DND-41 (cell line): Measurements from ENCODE around the gene LRRN4CL.
A peak's percentile ranks its signal among the peaks of the same experiment; 100 is the strongest.

ENCODE experiments used
- ATAC-seq: fragments of 200-7000 bp; cut with Tn5 transposase; 3 replicates; pipeline ENCODE4 v1.9.1; 2021; ENCODE audit warnings: low read depth; ENCODE audit not compliant: insufficient read depth
- DNase-seq: peaks from one replicate; pipeline ENCODE4 v3.0.0-alpha.2; 2020
- H2AFZ ChIP-seq: 2 replicates; pipeline ENCODE4 v1.6.0; 2012; ENCODE audit warnings: low read depth, low read length
- H3K27ac ChIP-seq: 2 replicates; pipeline ENCODE4 v1.5.1; 2012; ENCODE audit warnings: low read length, inconsistent platforms
- H3K27me3 ChIP-seq: fragments of 200-600 bp; sonication (generic); 2 replicates; pipeline ENCODE4 v1.6.0; 2012; ENCODE audit warnings: low read length, mild to moderate bottlenecking, inconsistent platforms; ENCODE audit not compliant: insufficient read depth, poor library complexity
- H3K36me3 ChIP-seq: 2 replicates; pipeline ENCODE4 v1.5.1; 2012; ENCODE audit warnings: low read length, inconsistent platforms; ENCODE audit not compliant: insufficient read depth
- H3K4me1 ChIP-seq: 2 replicates; pipeline ENCODE4 v1.5.1; 2012; ENCODE audit warnings: mild to moderate bottlenecking, low read length; ENCODE audit not compliant: insufficient read depth
- H3K4me2 ChIP-seq: 2 replicates; pipeline ENCODE4 v1.6.0; 2012; ENCODE audit warnings: mild to moderate bottlenecking, moderate library complexity, low read length, inconsistent platforms; ENCODE audit not compliant: insufficient read depth
- H3K4me3 ChIP-seq, 2 experiments: fragments of 200-600 bp in 1 of 2; shearing (Covaris generic) in 1 of 2; 2 replicates each; pipeline ENCODE4 v1.5.1; 2012 to 2016; ENCODE audit warnings: inconsistent platforms in 2 of 2, low read length in 2 of 2, mild to moderate bottlenecking in 2 of 2, low read depth in 1 of 2, moderate library complexity in 1 of 2
- H3K79me2 ChIP-seq: 2 replicates; pipeline ENCODE4 v1.6.0; 2012; ENCODE audit warnings: low read length, inconsistent platforms; ENCODE audit not compliant: insufficient read depth
- H3K9ac ChIP-seq: 2 replicates; pipeline ENCODE4 v1.6.0; 2012; ENCODE audit warnings: low read depth, mild to moderate bottlenecking, inconsistent platforms, low read length, moderate library complexity
- H3K9me3 ChIP-seq: 2 replicates; pipeline ENCODE4 v1.5.1; 2012; ENCODE audit warnings: low read length, moderate library complexity, mild to moderate bottlenecking, inconsistent platforms; ENCODE audit not compliant: insufficient read depth, severe bottlenecking
- H4K20me1 ChIP-seq: 2 replicates; pipeline ENCODE4 v1.6.0; 2012; ENCODE audit warnings: low read length; ENCODE audit not compliant: insufficient read depth
- CTCF ChIP-seq: IDR thresholded peaks from 2 replicates; pipeline ENCODE4 v1.5.1; 2012; ENCODE audit warnings: borderline replicate concordance, low read length, moderate library complexity, mild to moderate bottlenecking; ENCODE audit not compliant: poor library complexity, severe bottlenecking; ENCODE audit errors: extremely low read depth
- EZH2 ChIP-seq: IDR thresholded peaks from 3 replicates; pipeline ENCODE4 v1.6.1; 2012; ENCODE audit warnings: borderline replicate concordance, low read depth, mild to moderate bottlenecking, moderate library complexity, low read length, inconsistent platforms; ENCODE audit not compliant: severe bottlenecking

The LRRN4CL gene

GRCh38 chr11:62716816-62717215, 27.5 kb upstream of the LRRN4CL start:
- no peaks in the 10 kb centered on the region for H4K20me1 ChIP-seq
- no peak overlapping the region for H3K4me3 ChIP-seq
- no peak overlapping the region for H3K9ac ChIP-seq
- no peak for ATAC-seq
- H3K79me2 ChIP-seq, result peaks cover 74% of the 10 kb centered on the region
- TF ChIP-seq EZH2, result no peak
- no peak for TF ChIP-seq CTCF
- no peak overlapping the region for H3K27ac ChIP-seq
- H3K27me3 ChIP-seq, result no peaks in the 10 kb centered on the region
- no peak for DNase-seq
- H2AFZ ChIP-seq, result no peak overlapping the region
- H3K4me1 ChIP-seq, result peaks cover 11% of the 10 kb centered on the region
- no peaks in the 10 kb centered on the region for H3K9me3 ChIP-seq
- peaks cover 95% of the 10 kb centered on the region for H3K36me3 ChIP-seq
- H3K4me2 ChIP-seq, result no peak overlapping the region

- ATAC-seq (no peak), DNase-seq (no peak)
- Histone ChIP-seq H3K9ac (no peak overlapping the region), H3K79me2 (peaks cover 68% of the 10 kb centered on the region), H2AFZ (no peak overlapping the region), H3K36me3 (peaks cover 95% of the 10 kb centered on the region), H4K20me1 (no peaks in the 10 kb centered on the region), H3K4me1 (peaks cover 11% of the 10 kb centered on the region; the same call in 1 of the 2 replicates), H3K4me3 (no peak overlapping the region), H3K27ac (no peak overlapping the region), H3K27me3 (no peaks in the 10 kb centered on the region), H3K9me3 (no peaks in the 10 kb centered on the region), H3K4me2 (no peak overlapping the region)
- no peak for TF ChIP-seq EZH2
- no peak for TF ChIP-seq CTCF
These were observed 26.9 kb upstream of the LRRN4CL start for GRCh38 chr11:62716206-62716605.

DNA sequence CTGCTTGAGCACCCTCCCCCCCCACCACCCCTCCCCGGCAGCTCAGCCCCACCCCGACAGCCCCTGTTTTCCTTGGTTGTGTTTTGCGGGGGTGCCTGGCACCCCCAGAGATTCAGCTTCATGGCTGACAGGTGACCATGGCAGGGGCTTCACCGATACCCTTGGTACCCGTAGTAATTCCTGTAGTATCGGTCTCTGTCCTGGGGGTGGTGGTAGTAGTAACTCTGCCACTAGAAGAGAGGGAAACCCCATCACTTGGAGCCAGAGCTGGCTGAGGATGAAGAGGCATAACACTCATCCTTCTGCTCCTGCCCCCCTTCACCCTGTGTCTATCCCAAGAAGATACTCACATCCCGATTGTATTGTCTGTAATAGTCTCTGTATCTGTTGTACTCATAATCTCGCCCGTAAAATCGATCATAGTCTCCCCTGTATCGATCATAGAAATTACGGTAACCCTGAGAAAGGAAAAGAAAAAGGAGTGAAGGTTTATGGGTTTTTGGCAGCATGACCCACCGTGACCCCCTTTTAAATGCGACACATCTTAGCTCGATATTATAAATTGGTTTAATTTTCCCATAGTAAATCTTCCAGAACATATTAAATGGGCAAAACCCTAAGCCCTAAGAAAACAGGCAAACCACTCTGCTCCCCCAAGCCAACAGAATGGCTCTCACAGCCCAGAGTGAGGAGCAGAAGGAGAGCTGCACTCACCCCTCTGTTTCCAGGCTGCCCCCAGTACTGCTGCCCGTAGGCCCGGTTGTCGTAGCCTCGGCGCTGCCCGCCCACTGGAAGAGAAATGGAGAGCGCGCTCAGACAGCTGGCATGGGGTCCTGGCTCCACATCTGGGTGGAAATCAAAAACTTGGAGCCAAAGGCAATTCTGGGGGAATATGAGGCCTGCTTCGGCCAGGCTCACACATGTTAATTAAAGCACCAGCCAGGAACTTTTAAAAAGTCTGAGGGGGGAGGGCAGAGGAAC, 26.1 kb upstream of the LRRN4CL start:
- Histone ChIP-seq H2AFZ (no peak overlapping the region), H3K27me3 (no peaks in the 10 kb centered on the region), H3K9me3 (no peaks in the 10 kb centered on the region), H3K4me2 (no peak overlapping the region), H3K4me3 (no peak overlapping the region), H3K4me1 (peaks cover 14% of the 10 kb centered on the region), H3K36me3 (peaks cover 93% of the 10 kb centered on the region), H3K9ac (no peak overlapping the region), H4K20me1 (no peaks in the 10 kb centered on the region), H3K79me2 (peaks cover 60% of the 10 kb centered on the region), H3K27ac (no peak overlapping the region)
- DNase-seq (no peak), ATAC-seq (peak; percentile 38; the same call in 1 of the 3 replicates)
- TF ChIP-seq CTCF (peak; percentile 23), EZH2 (no peak)
